ENCODE data around the gene MTCL1.

MTCL1 gene

GRCh38 chr18:8835521-8835953 is 130.2 kb downstream of the MTCL1 start:
- no peak for DNase-seq (ENCODE audit: low spot score)

GRCh38 chr18:8839281-8839680 is 133.9 kb downstream of the MTCL1 start:
- DNase-seq (ENCODE audit: low spot score): no peak

- DNase-seq (ENCODE audit: low spot score): no peak
Observed at GRCh38 chr18:8841781-8842485, 136.6 kb downstream of the MTCL1 start.

- DNase-seq (ENCODE audit: low spot score): no peak
Observed at GRCh38 chr18:8842506-8842905, 137.2 kb downstream of the MTCL1 start.

- no peak for DNase-seq (ENCODE audit: low spot score)
Observed at GRCh38 chr18:8843005-8843404, 137.6 kb downstream of the MTCL1 start.

- no peak for DNase-seq (ENCODE audit: low spot score)
Observed at GRCh38 chr18:8844721-8845148, 139.4 kb downstream of the MTCL1 start.

- no peak for DNase-seq (ENCODE audit: low spot score)
Observed at GRCh38 chr18:8845506-8845905, 140.2 kb downstream of the MTCL1 start.

GRCh38 chr18:8847066-8847755 is 141.9 kb downstream of the MTCL1 start:
- DNase-seq (ENCODE audit: low spot score): no peak

- DNase-seq (ENCODE audit: low spot score): no peak
Observed at GRCh38 chr18:8847900-8848299, 142.5 kb downstream of the MTCL1 start.

- DNase-seq (ENCODE audit: low spot score): no peak
Observed at GRCh38 chr18:8848541-8848940, 143.2 kb downstream of the MTCL1 start.

GRCh38 chr18:8849696-8850095 is 144.3 kb downstream of the MTCL1 start:
- DNase-seq (ENCODE audit: low spot score): no peak

GRCh38 chr18:8851659-8852058 is 146.3 kb downstream of the MTCL1 start:
- DNase-seq (ENCODE audit: low spot score): no peak

- peak; percentile 3 for DNase-seq (ENCODE audit: low spot score)
Observed at GRCh38 chr18:8854550-8854949, 149.2 kb downstream of the MTCL1 start.

- peak; percentile 58 for DNase-seq (ENCODE audit: low spot score)
Observed at GRCh38 chr18:8854962-8855361, 149.6 kb downstream of the MTCL1 start.

GRCh38 chr18:8856212-8856611 is 150.9 kb downstream of the MTCL1 start:
- DNase-seq (ENCODE audit: low spot score): no peak

- DNase-seq (ENCODE audit: low spot score): no peak
Observed at GRCh38 chr18:8856769-8857393, 151.5 kb downstream of the MTCL1 start.

GRCh38 chr18:8857806-8858205 is 152.4 kb downstream of the MTCL1 start:
- DNase-seq (ENCODE audit: low spot score): no peak

GRCh38 chr18:8858888-8859511 is 153.6 kb downstream of the MTCL1 start:
- DNase-seq (ENCODE audit: low spot score): no peak

- DNase-seq (ENCODE audit: low spot score): no peak
Observed at GRCh38 chr18:8860845-8861642, 155.7 kb downstream of the MTCL1 start.

GRCh38 chr18:8863427-8863826 is 158.1 kb downstream of the MTCL1 start:
- no peak for DNase-seq (ENCODE audit: low spot score)

GRCh38 chr18:8865934-8866333 is 160.6 kb downstream of the MTCL1 start:
- DNase-seq (ENCODE audit: low spot score): no peak

- DNase-seq (ENCODE audit: low spot score): no peak
Observed at GRCh38 chr18:8866679-8867078, 161.3 kb downstream of the MTCL1 start.
